Vagina (tissue), 2 donors: ENCODE data around the gene TMEM61.

Experiments
- CTCF ChIP-seq, 3 experiments: fragments of 450-650 bp in 2 of 3; fragments of 200-600 bp in 1 of 3; sonication (generic) in 1 of 3; IDR thresholded peaks; one replicate each; pipeline ENCODE4 v1.5.1; 2017 to 2019; ENCODE audit warnings: antibody characterized with exemption in 3 of 3, mild to moderate bottlenecking in 2 of 3, moderate library complexity in 2 of 3
- POLR2A ChIP-seq, 2 donors: fragments of 450-650 bp; IDR thresholded peaks; one replicate each; pipeline ENCODE4 v1.6.1; 2017; ENCODE audit warnings: antibody characterized with exemption in 2 of 2, mild to moderate bottlenecking in 2 of 2, moderate library complexity in 2 of 2
- POLR2AphosphoS5 ChIP-seq, 2 donors: sonication (generic); formaldehyde crosslinking; IDR thresholded peaks; one replicate each; pipeline ENCODE4 v1.9.0; 2017; ENCODE audit warnings: antibody characterized with exemption in 2 of 2, mild to moderate bottlenecking in 2 of 2, low read depth in 1 of 2; ENCODE audit not compliant: insufficient read depth in 1 of 2

GRCh38 chr1:55006931-55007330 lies 26.5 kb downstream of the TMEM61 start:
- TF ChIP-seq CTCF (IDR thresholded peaks at IDR 0.05) (no peak), POLR2A (IDR thresholded peaks at IDR 0.05) (no peak), POLR2AphosphoS5 (IDR thresholded peaks at IDR 0.05; ENCODE audit: insufficient read depth in 1 of 2, low read depth in 1 of 2) (no peak)
